ENCODE measurements around the gene AGRN.

Gene AGRN

GRCh38 chr1:1004780-1005697, 14.9 kb upstream of the AGRN start:
- DNase-seq (ENCODE audit: low spot score), result no peak
- Histone ChIP-seq H3K4me3 (ENCODE audit: low read length in 2 of 2) (peak overlapping the region in 1 of 2 donors; percentile 38), H4K8ac (ENCODE audit: low read depth, low read length) (no peak overlapping the region)

DNA sequence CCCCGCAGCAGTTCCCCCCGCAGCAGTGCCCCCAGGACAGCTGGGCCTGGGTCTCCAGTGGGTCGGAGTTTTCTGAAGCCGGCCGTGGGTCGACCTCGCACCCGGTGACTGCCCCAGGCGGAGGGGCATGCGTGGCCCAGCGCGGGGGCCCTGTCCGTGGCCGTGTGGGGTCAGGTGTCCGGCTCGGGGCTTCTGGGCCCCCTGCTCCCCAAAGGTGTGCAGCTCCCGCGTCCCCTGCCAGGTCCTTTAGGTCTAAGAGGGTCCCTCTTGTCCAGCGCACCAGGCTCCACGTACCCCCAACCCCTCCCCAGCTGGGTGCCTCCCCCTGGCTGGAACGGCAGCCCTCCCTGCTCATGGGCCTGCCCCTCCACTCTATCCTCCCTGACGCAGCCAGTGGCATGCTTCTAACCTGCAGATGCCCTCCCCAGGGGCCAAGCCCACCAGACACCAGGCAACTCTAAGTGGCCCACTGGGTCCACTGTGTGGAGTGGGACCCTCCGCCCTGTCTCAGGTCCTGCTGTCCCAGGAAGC, 14.1 kb upstream of the AGRN start:
- H4K8ac ChIP-seq (ENCODE audit: low read depth, low read length), result no peak overlapping the region
- peaks cover 0 to 4% of the 10 kb centered on the region in 2 donors for H3K36me3 ChIP-seq (replicated peaks in 1 of 2; ENCODE audit: control insufficient read depth in 2 of 2, insufficient read depth in 2 of 2, low read length in 2 of 2)
- peak overlapping the region; percentile 2 for H2BK5ac ChIP-seq (ENCODE audit: low read length)
- DNase-seq (ENCODE audit: low spot score), result no peak
- H3K18ac ChIP-seq (ENCODE audit: low read length), result peak overlapping the region; percentile 29
- peak overlapping the region; percentile 49 for H2BK15ac ChIP-seq (ENCODE audit: low read length)
- H3K23ac ChIP-seq (ENCODE audit: low read depth, low read length, poor library complexity), result peak overlapping the region; percentile 60
- no peak overlapping the region for H3K14ac ChIP-seq (ENCODE audit: low read length)
- H3K4me1 ChIP-seq (ENCODE audit: control insufficient read depth in 2 of 2, insufficient read depth in 1 of 2, low read depth in 1 of 2, low read length in 2 of 2), result peaks cover 30 to 39% of the 10 kb centered on the region in 2 donors
- H3K9ac ChIP-seq (ENCODE audit: low read depth, low read length, poor library complexity), result peak overlapping the region; percentile 60
- H4K91ac ChIP-seq (ENCODE audit: low read depth, low read length, poor library complexity), result no peak overlapping the region
- no peak overlapping the region for H2AFZ ChIP-seq (ENCODE audit: low read length)
- peaks cover 8% of the 10 kb centered on the region for H3K79me1 ChIP-seq (ENCODE audit: low read depth, low read length)
- H3K27me3 ChIP-seq (ENCODE audit: control insufficient read depth in 3 of 3, insufficient read depth in 3 of 3, low read depth in 1 of 3, low read length in 3 of 3), result peaks cover 0 to 3% (median 0%) of the 10 kb centered on the region in 3 experiments
- no peak overlapping the region for H2BK120ac ChIP-seq (ENCODE audit: low read depth, low read length)
- no peak overlapping the region for H3K4ac ChIP-seq (ENCODE audit: low read length)
- peaks cover 0 to 1% of the 10 kb centered on the region in 2 donors for H3K9me3 ChIP-seq (replicated peaks in 1 of 2; ENCODE audit: control insufficient read depth in 2 of 2, insufficient read depth in 1 of 2, low read depth in 1 of 2, low read length in 2 of 2)
- H2AK5ac ChIP-seq (ENCODE audit: low read depth, low read length), result peak overlapping the region; percentile 13
- no peak overlapping the region for H3K4me3 ChIP-seq (ENCODE audit: low read length in 2 of 2)
- peak overlapping the region; percentile 73 for H3K27ac ChIP-seq (replicated peaks; ENCODE audit: low read length)
- no CpG with 5 or more reads among the region's 23 CpGs for WGBS, 2 donors (ENCODE audit: extremely low coverage in 2 of 2, insufficient read length in 2 of 2, insufficient replicate concordance in 1 of 2)
- H2BK12ac ChIP-seq (ENCODE audit: low read length), result peak overlapping the region; percentile 58
- peak overlapping the region; percentile 18 for H3K4me2 ChIP-seq (ENCODE audit: insufficient read depth, low read length, poor library complexity, severe bottlenecking)

More at GRCh38 chr1:1004780-1005697, 14.9 kb upstream of the AGRN start:
- Histone ChIP-seq H3K4me1 (ENCODE audit: control insufficient read depth in 2 of 2, insufficient read depth in 1 of 2, low read depth in 1 of 2, low read length in 2 of 2) (peaks cover 30 to 40% of the 10 kb centered on the region in 2 donors), H2BK120ac (ENCODE audit: low read depth, low read length) (no peak overlapping the region), H3K9ac (ENCODE audit: low read depth, low read length, poor library complexity) (peak overlapping the region; percentile 75), H3K27me3 (ENCODE audit: control insufficient read depth in 3 of 3, insufficient read depth in 3 of 3, low read depth in 1 of 3, low read length in 3 of 3) (peaks cover 0 to 3% (median 0%) of the 10 kb centered on the region in 3 experiments), H3K27ac (replicated peaks; ENCODE audit: low read length) (peak overlapping the region; percentile 73), H4K91ac (ENCODE audit: low read depth, low read length, poor library complexity) (no peak overlapping the region), H2BK5ac (ENCODE audit: low read length) (peak overlapping the region; percentile 19), H3K4me2 (ENCODE audit: insufficient read depth, low read length, poor library complexity, severe bottlenecking) (peak overlapping the region; percentile 26), H3K14ac (ENCODE audit: low read length) (peak overlapping the region; percentile 61), H2BK12ac (ENCODE audit: low read length) (peak overlapping the region; percentile 5), H3K23ac (ENCODE audit: low read depth, low read length, poor library complexity) (peak overlapping the region; percentile 1), H3K79me1 (ENCODE audit: low read depth, low read length) (peaks cover 8% of the 10 kb centered on the region), H3K9me3 (replicated peaks in 1 of 2; ENCODE audit: control insufficient read depth in 2 of 2, insufficient read depth in 1 of 2, low read depth in 1 of 2, low read length in 2 of 2) (peaks cover 0 to 1% of the 10 kb centered on the region in 2 donors), H3K4ac (ENCODE audit: low read length) (no peak overlapping the region), H2AK5ac (ENCODE audit: low read depth, low read length) (peak overlapping the region; percentile 13), H3K36me3 (replicated peaks in 1 of 2; ENCODE audit: control insufficient read depth in 2 of 2, insufficient read depth in 2 of 2, low read length in 2 of 2) (peaks cover 0 to 4% of the 10 kb centered on the region in 2 donors), H3K18ac (ENCODE audit: low read length) (peak overlapping the region; percentile 91), H2AFZ (ENCODE audit: low read length) (peak overlapping the region; percentile 68), H2BK15ac (ENCODE audit: low read length) (peak overlapping the region; percentile 31)
- WGBS, 2 donors (ENCODE audit: extremely low coverage in 2 of 2, insufficient read length in 2 of 2, insufficient replicate concordance in 1 of 2), result no CpG with 5 or more reads among the region's 21 CpGs

- H3K4me2 ChIP-seq (ENCODE audit: insufficient read depth, low read length, poor library complexity, severe bottlenecking), result no peak overlapping the region
- H3K79me1 ChIP-seq (ENCODE audit: low read depth, low read length), result peaks cover 8% of the 10 kb centered on the region
- peak overlapping the region; percentile 40 for H2BK15ac ChIP-seq (ENCODE audit: low read length)
- no peak overlapping the region for H3K9ac ChIP-seq (ENCODE audit: low read depth, low read length, poor library complexity)
- H4K8ac ChIP-seq (ENCODE audit: low read depth, low read length), result no peak overlapping the region
- no peak overlapping the region for H3K4me3 ChIP-seq (ENCODE audit: low read length in 2 of 2)
- H3K9me3 ChIP-seq (replicated peaks in 1 of 2; ENCODE audit: control insufficient read depth in 2 of 2, insufficient read depth in 1 of 2, low read depth in 1 of 2, low read length in 2 of 2), result peaks cover 0 to 2% of the 10 kb centered on the region in 2 donors
- H3K36me3 ChIP-seq (replicated peaks in 1 of 2; ENCODE audit: control insufficient read depth in 2 of 2, insufficient read depth in 2 of 2, low read length in 2 of 2), result peaks cover 0 to 4% of the 10 kb centered on the region in 2 donors
- peak overlapping the region; percentile 31 for H3K18ac ChIP-seq (ENCODE audit: low read length)
- H3K27me3 ChIP-seq (ENCODE audit: control insufficient read depth in 3 of 3, insufficient read depth in 3 of 3, low read depth in 1 of 3, low read length in 3 of 3), result peaks cover 0 to 3% (median 0%) of the 10 kb centered on the region in 3 experiments
- peak overlapping the region; percentile 18 for H2BK12ac ChIP-seq (ENCODE audit: low read length)
- no peak for DNase-seq (ENCODE audit: low spot score)
- peak overlapping the region; percentile 59 for H3K23ac ChIP-seq (ENCODE audit: low read depth, low read length, poor library complexity)
- peaks cover 30 to 37% of the 10 kb centered on the region in 2 donors for H3K4me1 ChIP-seq (ENCODE audit: control insufficient read depth in 2 of 2, insufficient read depth in 1 of 2, low read depth in 1 of 2, low read length in 2 of 2)
- no peak overlapping the region for H4K91ac ChIP-seq (ENCODE audit: low read depth, low read length, poor library complexity)
- no peak overlapping the region for H2AFZ ChIP-seq (ENCODE audit: low read length)
- no peak overlapping the region for H3K4ac ChIP-seq (ENCODE audit: low read length)
- no peak overlapping the region for H2BK120ac ChIP-seq (ENCODE audit: low read depth, low read length)
- WGBS, 2 donors (ENCODE audit: extremely low coverage in 2 of 2, insufficient read length in 2 of 2, insufficient replicate concordance in 1 of 2), result no CpG with 5 or more reads among the region's 37 CpGs
- H3K27ac ChIP-seq (replicated peaks; ENCODE audit: low read length), result no peak overlapping the region
- H2BK5ac ChIP-seq (ENCODE audit: low read length), result peak overlapping the region; percentile 2
- peak overlapping the region; percentile 13 for H2AK5ac ChIP-seq (ENCODE audit: low read depth, low read length)
- no peak overlapping the region for H3K14ac ChIP-seq (ENCODE audit: low read length)
These were observed 13.4 kb upstream of the AGRN start for GRCh38 chr1:1006305-1007159.

All from neuronal stem cell (in vitro differentiated cells).